HTERT RPE-1 (cell line): ENCODE results near the gene PLCB2.

Experiments used
- in situ Hi-C: fragments of 300-500 bp; cut with MboI; formaldehyde crosslinking; loops from 4 replicates; pipeline ENCODE4 v1.14.3; 2020; ENCODE audit warnings: low sequenced_read_pairs

The PLCB2 gene

GRCh38 chr15:40307421-40308211 is at the start of gene PLCB2:
TSS of gene PLCB2 (minus strand) at chr15:40307935. CDS start at chr15:40307672, 263 bp downstream.
- in situ Hi-C loops = no loop called here

GRCh38 chr15:40357246-40357645 is 49.5 kb upstream of the PLCB2 start:
- in situ Hi-C loops = no loop called here

- in situ Hi-C loops = no loop called here
These were observed 48.3 kb upstream of the PLCB2 start for GRCh38 chr15:40355976-40356585.

- in situ Hi-C loops = no loop called here
These were observed 46.9 kb upstream of the PLCB2 start for GRCh38 chr15:40354408-40355171.

GRCh38 chr15:40353697-40354096 is 46.0 kb upstream of the PLCB2 start:
- in situ Hi-C loops = no loop called here

- in situ Hi-C loops = no loop called here
These were observed 44.7 kb upstream of the PLCB2 start for GRCh38 chr15:40352281-40352901.

GRCh38 chr15:40349163-40349562 is 41.4 kb upstream of the PLCB2 start:
- in situ Hi-C loops = no loop called here

- in situ Hi-C loops = no loop called here
These were observed 40.7 kb upstream of the PLCB2 start for GRCh38 chr15:40348474-40348870.

GRCh38 chr15:40347559-40348473 is 40.1 kb upstream of the PLCB2 start:
- in situ Hi-C loops = no loop called here

GRCh38 chr15:40346579-40347558 is 39.1 kb upstream of the PLCB2 start:
- in situ Hi-C loops = no loop called here

GRCh38 chr15:40345867-40346578 is 38.3 kb upstream of the PLCB2 start:
- in situ Hi-C loops = no loop called here

- in situ Hi-C loops = no loop called here
These were observed 37.6 kb upstream of the PLCB2 start for GRCh38 chr15:40345225-40345866.

GRCh38 chr15:40344631-40345120 is 36.9 kb upstream of the PLCB2 start:
- in situ Hi-C loops = no loop called here

- in situ Hi-C loops = no loop called here
These were observed 36.5 kb upstream of the PLCB2 start for GRCh38 chr15:40344217-40344616.

GRCh38 chr15:40343512-40343911 is 35.8 kb upstream of the PLCB2 start:
- in situ Hi-C loops = no loop called here

- in situ Hi-C loops = no loop called here
These were observed 34.9 kb upstream of the PLCB2 start for GRCh38 chr15:40342416-40343320.
